NCI-H510A treated with DMSO at 0.1 percent for 48 hours (cell line): ENCODE data around the gene SGMS1.
A peak's percentile ranks its signal among the peaks of the same experiment; 100 is the strongest.

ENCODE experiments used
- DNase-seq: peaks from one replicate; lab custom pipeline; 2025; lab: John Stamatoyannopoulos, UW

Gene SGMS1

GRCh38 chr10:50610368-50610767 lies 13.4 kb downstream of the SGMS1 start:
- DNase-seq, result no peak

- no peak for DNase-seq
These were observed 16.3 kb downstream of the SGMS1 start for GRCh38 chr10:50607356-50607925.

- DNase-seq, result peak; percentile 68
These were observed 17.8 kb downstream of the SGMS1 start for GRCh38 chr10:50605951-50606270.

GRCh38 chr10:50605269-50605950 lies 18.3 kb downstream of the SGMS1 start:
- peak; percentile 68 for DNase-seq

- DNase-seq, result no peak
These were observed 18.9 kb downstream of the SGMS1 start for GRCh38 chr10:50604809-50605208.

- DNase-seq, result no peak
These were observed 19.6 kb downstream of the SGMS1 start for GRCh38 chr10:50604049-50604640.

- no peak for DNase-seq
These were observed 20.5 kb downstream of the SGMS1 start for GRCh38 chr10:50603151-50603850.

- no peak for DNase-seq
These were observed 21.8 kb downstream of the SGMS1 start for GRCh38 chr10:50601974-50602373.

GRCh38 chr10:50600831-50601477 lies 22.8 kb downstream of the SGMS1 start:
- no peak for DNase-seq

GRCh38 chr10:50600286-50600685 lies 23.5 kb downstream of the SGMS1 start:
- DNase-seq, result peak; percentile 82

GRCh38 chr10:50596897-50597296 lies 26.9 kb downstream of the SGMS1 start:
- no peak for DNase-seq

- DNase-seq, result no peak
These were observed 27.3 kb downstream of the SGMS1 start for GRCh38 chr10:50596456-50596855.

GRCh38 chr10:50595785-50596184 lies 28.0 kb downstream of the SGMS1 start:
- DNase-seq, result no peak

GRCh38 chr10:50593523-50594376 lies 30.0 kb downstream of the SGMS1 start:
- DNase-seq, result peak; percentile 44

- DNase-seq, result no peak
These were observed 30.8 kb downstream of the SGMS1 start for GRCh38 chr10:50592961-50593418.

GRCh38 chr10:50590935-50591334 lies 32.8 kb downstream of the SGMS1 start:
- no peak for DNase-seq

- no peak for DNase-seq
These were observed 37.0 kb downstream of the SGMS1 start for GRCh38 chr10:50586740-50587088.

GRCh38 chr10:50585921-50586739 lies 37.6 kb downstream of the SGMS1 start:
- no peak for DNase-seq

GRCh38 chr10:50582766-50583762 lies 40.7 kb downstream of the SGMS1 start:
- no peak for DNase-seq
